Ovary (tissue), 3 donors: ENCODE measurements around the gene TEX13A.

Source experiments
- EP300 ChIP-seq: sonication (generic); formaldehyde crosslinking; IDR thresholded peaks from one replicate; pipeline ENCODE4 v1.6.1; 2017; ENCODE audit warnings: antibody characterized with exemption
- POLR2A ChIP-seq: fragments of 450-650 bp; IDR thresholded peaks from one replicate; pipeline ENCODE4 v1.6.1; 2017; ENCODE audit warnings: antibody characterized with exemption, mild to moderate bottlenecking, moderate library complexity
- TF ChIP-seq, protein P1 (sequence below), 3 donors: fragments of 450-650 bp in 2 of 3; fragments of 200-600 bp in 1 of 3; IDR thresholded peaks; one replicate each; pipeline versions ENCODE4 v1.5.1 to v1.8.0; 2016 to 2022; ENCODE audit warnings: antibody characterized with exemption in 3 of 3, mild to moderate bottlenecking in 1 of 3
- donor health status: DM: no; HTN: no; CAD: no.

DNA sequence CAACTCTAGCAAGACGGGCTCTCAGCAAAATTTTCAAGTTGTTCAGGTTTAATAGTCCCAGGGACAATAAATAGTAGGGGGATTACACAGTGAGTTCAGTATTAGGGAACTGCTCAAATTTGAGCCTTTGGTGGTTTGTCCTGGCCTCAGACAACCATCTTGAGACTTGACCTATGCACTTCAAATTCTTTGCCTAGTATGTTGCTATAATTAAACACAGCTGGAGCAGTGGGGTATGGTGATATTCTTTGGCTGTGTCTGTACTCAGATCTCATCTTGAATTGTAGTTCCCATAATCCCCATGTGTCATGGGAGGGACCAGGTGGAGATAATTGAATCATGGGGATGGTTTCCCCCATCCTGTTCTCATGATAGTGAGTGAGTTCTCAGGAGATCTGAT is 43.3 kb upstream of the TEX13A start:
- TF ChIP-seq, protein P1, sequence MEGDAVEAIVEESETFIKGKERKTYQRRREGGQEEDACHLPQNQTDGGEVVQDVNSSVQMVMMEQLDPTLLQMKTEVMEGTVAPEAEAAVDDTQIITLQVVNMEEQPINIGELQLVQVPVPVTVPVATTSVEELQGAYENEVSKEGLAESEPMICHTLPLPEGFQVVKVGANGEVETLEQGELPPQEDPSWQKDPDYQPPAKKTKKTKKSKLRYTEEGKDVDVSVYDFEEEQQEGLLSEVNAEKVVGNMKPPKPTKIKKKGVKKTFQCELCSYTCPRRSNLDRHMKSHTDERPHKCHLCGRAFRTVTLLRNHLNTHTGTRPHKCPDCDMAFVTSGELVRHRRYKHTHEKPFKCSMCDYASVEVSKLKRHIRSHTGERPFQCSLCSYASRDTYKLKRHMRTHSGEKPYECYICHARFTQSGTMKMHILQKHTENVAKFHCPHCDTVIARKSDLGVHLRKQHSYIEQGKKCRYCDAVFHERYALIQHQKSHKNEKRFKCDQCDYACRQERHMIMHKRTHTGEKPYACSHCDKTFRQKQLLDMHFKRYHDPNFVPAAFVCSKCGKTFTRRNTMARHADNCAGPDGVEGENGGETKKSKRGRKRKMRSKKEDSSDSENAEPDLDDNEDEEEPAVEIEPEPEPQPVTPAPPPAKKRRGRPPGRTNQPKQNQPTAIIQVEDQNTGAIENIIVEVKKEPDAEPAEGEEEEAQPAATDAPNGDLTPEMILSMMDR (IDR thresholded peaks at IDR 0.05): no peak
- TF ChIP-seq POLR2A (no peak), EP300 (no peak)
